22Rv1 (cell line): ENCODE measurements around the gene SPINT2.

ENCODE experiments used
- ZFX ChIP-seq: fragments of 450-650 bp; IDR thresholded peaks from 2 replicates; pipeline ENCODE4 v1.6.1; 2017; ENCODE audit warnings: antibody characterized with exemption, borderline replicate concordance
- TF ChIP-seq, protein P1 (sequence below): fragments of 450-650 bp; IDR thresholded peaks from 2 replicates; pipeline ENCODE4 v1.5.1; 2017; ENCODE audit warnings: mild to moderate bottlenecking

DNA sequence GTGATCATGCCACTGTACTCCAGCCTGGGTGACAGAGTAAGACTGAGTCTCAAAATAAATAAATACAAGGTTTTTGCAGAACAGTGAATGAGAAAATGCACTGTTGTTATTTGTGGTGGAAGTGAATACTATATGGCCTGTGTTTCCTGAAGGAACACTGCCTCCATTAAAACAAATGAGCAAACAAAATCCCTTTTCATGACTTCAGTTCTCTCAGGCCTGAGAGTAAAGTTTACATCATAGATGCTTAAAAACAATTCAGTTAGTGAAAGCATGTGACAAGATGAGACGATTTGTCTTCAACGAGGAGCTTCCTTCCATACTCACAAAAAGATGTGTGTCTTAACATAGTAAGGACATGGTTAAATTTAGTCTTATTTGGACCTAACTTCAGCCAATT lies 14.4 kb downstream of the SPINT2 start:
- TF ChIP-seq, protein P1, sequence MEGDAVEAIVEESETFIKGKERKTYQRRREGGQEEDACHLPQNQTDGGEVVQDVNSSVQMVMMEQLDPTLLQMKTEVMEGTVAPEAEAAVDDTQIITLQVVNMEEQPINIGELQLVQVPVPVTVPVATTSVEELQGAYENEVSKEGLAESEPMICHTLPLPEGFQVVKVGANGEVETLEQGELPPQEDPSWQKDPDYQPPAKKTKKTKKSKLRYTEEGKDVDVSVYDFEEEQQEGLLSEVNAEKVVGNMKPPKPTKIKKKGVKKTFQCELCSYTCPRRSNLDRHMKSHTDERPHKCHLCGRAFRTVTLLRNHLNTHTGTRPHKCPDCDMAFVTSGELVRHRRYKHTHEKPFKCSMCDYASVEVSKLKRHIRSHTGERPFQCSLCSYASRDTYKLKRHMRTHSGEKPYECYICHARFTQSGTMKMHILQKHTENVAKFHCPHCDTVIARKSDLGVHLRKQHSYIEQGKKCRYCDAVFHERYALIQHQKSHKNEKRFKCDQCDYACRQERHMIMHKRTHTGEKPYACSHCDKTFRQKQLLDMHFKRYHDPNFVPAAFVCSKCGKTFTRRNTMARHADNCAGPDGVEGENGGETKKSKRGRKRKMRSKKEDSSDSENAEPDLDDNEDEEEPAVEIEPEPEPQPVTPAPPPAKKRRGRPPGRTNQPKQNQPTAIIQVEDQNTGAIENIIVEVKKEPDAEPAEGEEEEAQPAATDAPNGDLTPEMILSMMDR, result no peak
- TF ChIP-seq ZFX, result no peak
